ENCODE data around the gene PABPN1L. TPM values are rescaled to one million over a fixed set of nuclear protein-coding genes. Genes with fewer than 3 reads are reported as not detected.
A peak's percentile ranks its signal among the peaks of the same experiment; 100 is the strongest.

PABPN1L gene
- total RNA-seq, 1 donor from 2014 or later = not detected

DNA sequence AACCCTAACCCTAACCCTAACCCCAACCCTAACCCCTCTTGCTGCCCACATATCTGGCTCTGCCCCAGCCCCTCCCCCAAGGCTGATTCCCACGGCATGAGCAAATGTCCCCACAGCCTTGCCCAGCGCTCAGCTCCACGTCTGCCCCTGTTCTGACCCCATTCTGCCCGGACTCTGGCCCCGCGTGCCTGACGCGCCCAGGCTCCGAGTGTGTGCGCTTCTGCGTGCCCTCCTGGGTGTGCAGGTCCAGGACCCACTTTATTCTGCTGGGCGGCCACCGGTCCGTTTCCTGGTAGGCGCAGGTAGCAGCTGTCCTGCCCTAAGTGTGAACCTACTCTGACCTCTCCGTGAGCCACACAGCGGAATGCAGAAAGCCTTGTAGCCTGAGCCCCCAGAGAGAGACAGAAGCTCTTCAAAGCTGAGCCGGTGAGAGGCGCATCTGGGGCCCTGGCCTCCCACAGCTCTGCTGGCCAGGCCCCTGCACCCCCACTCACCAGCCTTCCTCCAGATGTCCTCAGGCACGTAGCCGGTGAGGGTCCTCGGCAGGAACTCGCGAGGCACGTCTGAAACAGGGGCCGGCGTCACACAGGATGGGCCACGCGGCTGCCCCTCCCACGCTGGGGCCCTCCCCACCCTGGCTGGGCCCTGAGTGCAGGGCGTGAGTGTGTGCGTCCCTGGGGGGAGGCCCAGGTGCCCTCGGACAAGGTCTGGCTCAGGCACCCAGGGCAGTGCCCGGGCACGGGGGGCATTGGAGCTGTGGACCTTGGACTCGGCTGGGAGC is 14.0 kb upstream of the PABPN1L start:
- Mint-ChIP-seq H3K4me3 (ENCODE audit: unreplicated experiment) (no peak overlapping the region), H3K27ac (ENCODE audit: unreplicated experiment) (no peak overlapping the region), H3K27me3 (ENCODE audit: low read depth, unreplicated experiment) (peaks cover 23% of the 10 kb centered on the region), H3K9me3 (ENCODE audit: unreplicated experiment) (no peaks in the 10 kb centered on the region), H3K4me1 (ENCODE audit: low read depth, unreplicated experiment) (no peaks in the 10 kb centered on the region), H3K36me3 (ENCODE audit: low read depth, unreplicated experiment) (no peaks in the 10 kb centered on the region)
- H3K79me2 ChIP-seq (ENCODE audit: insufficient read depth, low read length) = no peaks in the 10 kb centered on the region
- H3K9me3 ChIP-seq (ENCODE audit: insufficient read depth, low read depth, low read length) = no peaks in the 10 kb centered on the region
- no peaks in the 10 kb centered on the region for H4K20me1 ChIP-seq (ENCODE audit: insufficient read depth, low read length)
- no peak overlapping the region for H2AFZ ChIP-seq (ENCODE audit: low read depth, low read length)
- H3K4me2 ChIP-seq (ENCODE audit: low read length) = no peak overlapping the region
- no peak overlapping the region for H3K4me3 ChIP-seq (ENCODE audit: insufficient read depth, low read depth, low read length)
- peak; percentile 10 for TF ChIP-seq EZH2 (IDR thresholded peaks at IDR 0.05; ENCODE audit: insufficient read depth, low read length)
- TF ChIP-seq, protein P1, sequence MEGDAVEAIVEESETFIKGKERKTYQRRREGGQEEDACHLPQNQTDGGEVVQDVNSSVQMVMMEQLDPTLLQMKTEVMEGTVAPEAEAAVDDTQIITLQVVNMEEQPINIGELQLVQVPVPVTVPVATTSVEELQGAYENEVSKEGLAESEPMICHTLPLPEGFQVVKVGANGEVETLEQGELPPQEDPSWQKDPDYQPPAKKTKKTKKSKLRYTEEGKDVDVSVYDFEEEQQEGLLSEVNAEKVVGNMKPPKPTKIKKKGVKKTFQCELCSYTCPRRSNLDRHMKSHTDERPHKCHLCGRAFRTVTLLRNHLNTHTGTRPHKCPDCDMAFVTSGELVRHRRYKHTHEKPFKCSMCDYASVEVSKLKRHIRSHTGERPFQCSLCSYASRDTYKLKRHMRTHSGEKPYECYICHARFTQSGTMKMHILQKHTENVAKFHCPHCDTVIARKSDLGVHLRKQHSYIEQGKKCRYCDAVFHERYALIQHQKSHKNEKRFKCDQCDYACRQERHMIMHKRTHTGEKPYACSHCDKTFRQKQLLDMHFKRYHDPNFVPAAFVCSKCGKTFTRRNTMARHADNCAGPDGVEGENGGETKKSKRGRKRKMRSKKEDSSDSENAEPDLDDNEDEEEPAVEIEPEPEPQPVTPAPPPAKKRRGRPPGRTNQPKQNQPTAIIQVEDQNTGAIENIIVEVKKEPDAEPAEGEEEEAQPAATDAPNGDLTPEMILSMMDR (IDR thresholded peaks at IDR 0.05; ENCODE audit: insufficient read depth, low read depth, low read length) = no peak
- FAIRE-seq (no peak), DNase-seq (ENCODE audit: low read depth) (no peak)
- H3K36me3 ChIP-seq (ENCODE audit: insufficient read depth, low read length) = no peaks in the 10 kb centered on the region
- peaks cover 7% of the 10 kb centered on the region for H3K27me3 ChIP-seq (ENCODE audit: insufficient read depth, low read length)
- no peak overlapping the region for H3K27ac ChIP-seq (ENCODE audit: low read depth, low read length)
- H3K9ac ChIP-seq (ENCODE audit: low read length) = no peak overlapping the region
- H3K4me1 ChIP-seq (ENCODE audit: insufficient read depth, low read length) = no peaks in the 10 kb centered on the region

GRCh38 chr16:88879788-88880055 is 13.3 kb upstream of the PABPN1L start:
- Histone ChIP-seq H4K20me1 (ENCODE audit: insufficient read depth, low read length) (no peaks in the 10 kb centered on the region), H3K36me3 (ENCODE audit: insufficient read depth, low read length) (no peaks in the 10 kb centered on the region), H3K4me2 (ENCODE audit: low read length) (no peak overlapping the region), H3K27ac (ENCODE audit: low read depth, low read length) (no peak overlapping the region), H3K9ac (ENCODE audit: low read length) (no peak overlapping the region), H3K79me2 (ENCODE audit: insufficient read depth, low read length) (no peaks in the 10 kb centered on the region), H3K4me1 (ENCODE audit: insufficient read depth, low read length) (no peaks in the 10 kb centered on the region), H2AFZ (ENCODE audit: low read depth, low read length) (no peak overlapping the region), H3K27me3 (ENCODE audit: insufficient read depth, low read length) (peaks cover 7% of the 10 kb centered on the region), H3K4me3 (ENCODE audit: insufficient read depth, low read depth, low read length) (no peak overlapping the region), H3K9me3 (ENCODE audit: insufficient read depth, low read depth, low read length) (no peaks in the 10 kb centered on the region)
- no peak for DNase-seq (ENCODE audit: low read depth)
- Mint-ChIP-seq H3K4me3 (ENCODE audit: unreplicated experiment) (no peak overlapping the region), H3K9me3 (ENCODE audit: unreplicated experiment) (no peaks in the 10 kb centered on the region), H3K27me3 (ENCODE audit: low read depth, unreplicated experiment) (peaks cover 30% of the 10 kb centered on the region), H3K36me3 (ENCODE audit: low read depth, unreplicated experiment) (no peaks in the 10 kb centered on the region), H3K27ac (ENCODE audit: unreplicated experiment) (no peak overlapping the region), H3K4me1 (ENCODE audit: low read depth, unreplicated experiment) (no peaks in the 10 kb centered on the region)
- FAIRE-seq = no peak
- TF ChIP-seq, protein P1 (IDR thresholded peaks at IDR 0.05; ENCODE audit: insufficient read depth, low read depth, low read length) = no peak
- TF ChIP-seq EZH2 (IDR thresholded peaks at IDR 0.05; ENCODE audit: insufficient read depth, low read length) = no peak

Measured in astrocyte (in vitro differentiated cells and primary cell).